GM13977 (cell line): ENCODE data around the gene IL1F10.

Source experiments
- DNase-seq: peaks from one replicate; pipeline ENCODE4 v3.0.0; 2012; ENCODE audit warnings: low spot score
- CTCF ChIP-seq: IDR thresholded peaks from 2 replicates; pipeline ENCODE4 v1.5.1; 2012; ENCODE audit warnings: mild to moderate bottlenecking, control low read depth; ENCODE audit not compliant: insufficient read depth; ENCODE audit errors: extremely low read depth, missing control alignments
- in situ Hi-C: fragments of 300-500 bp; cut with MboI; formaldehyde crosslinking; loops from one replicate; pipeline ENCODE4 v1.12.0; 2022; ENCODE audit warnings: low sequenced_read_pairs, low pct_unique_long_range_greater_than_20kb, mixed read lengths, inconsistent platforms; ENCODE audit not compliant: unreplicated experiment

The IL1F10 gene

GRCh38 chr2:113076954-113077669 lies 9.3 kb downstream of the IL1F10 start:
- no peak for TF ChIP-seq CTCF
- in situ Hi-C loops = no loop called here

GRCh38 chr2:113077921-113078320 lies 10.2 kb downstream of the IL1F10 start:
- in situ Hi-C loops = no loop called here
- no peak for TF ChIP-seq CTCF
- DNase-seq = no peak

More at GRCh38 chr2:113076954-113077669, 9.3 kb downstream of the IL1F10 start:
- DNase-seq = no peak

GRCh38 chr2:113078350-113078839 lies 10.6 kb downstream of the IL1F10 start:
- TF ChIP-seq CTCF = no peak
- no peak for DNase-seq
- in situ Hi-C loops = no loop called here

DNA sequence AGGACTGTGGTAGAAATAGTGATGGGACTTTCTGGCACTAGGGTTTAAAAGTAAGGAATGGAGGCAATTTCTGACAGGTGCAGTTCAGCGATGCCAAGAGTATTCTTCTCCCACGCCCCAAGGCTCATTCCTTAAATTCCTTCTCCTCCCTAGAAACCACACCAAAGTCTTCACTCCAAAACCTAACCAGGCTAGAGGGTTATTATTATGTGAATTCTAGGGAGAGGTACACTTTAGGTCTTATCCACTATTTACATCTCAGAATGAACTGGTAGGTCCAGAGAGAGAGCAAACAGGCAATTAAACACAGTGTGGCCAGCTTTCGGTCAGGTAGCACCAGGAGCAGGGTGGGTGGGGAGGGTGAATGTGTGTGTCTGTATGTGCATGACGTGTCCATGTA lies 11.4 kb downstream of the IL1F10 start:
- DNase-seq = no peak
- in situ Hi-C loops = no loop called here
- TF ChIP-seq CTCF = no peak

DNA sequence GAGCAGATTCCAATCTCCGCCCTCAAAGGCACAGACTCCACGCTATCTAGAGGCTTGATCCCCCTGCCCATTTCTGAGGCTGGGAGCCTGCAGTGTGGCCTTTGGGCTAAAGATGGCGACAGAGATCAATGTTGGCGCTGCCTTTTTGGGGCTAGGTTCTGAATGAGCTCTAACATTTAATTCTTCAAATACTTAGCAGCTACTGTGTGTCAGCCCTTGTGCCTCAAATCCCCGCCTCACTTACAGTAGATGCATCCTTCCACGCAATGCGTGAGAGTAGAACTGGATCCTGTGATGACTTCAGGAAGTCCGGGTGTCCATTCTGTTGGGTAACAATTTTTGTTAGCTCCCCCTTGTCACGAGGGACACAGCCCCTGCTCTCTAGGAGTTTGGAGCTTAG lies 12.4 kb downstream of the IL1F10 start:
- in situ Hi-C loops = loop anchor here (10.0 kb wide), 1 partner anchor 125 kb away; no protein-coding TSS in a partner anchor
- DNase-seq = peak; percentile 46

More for the DNA sequence above, 12.4 kb downstream of the IL1F10 start:
- peak; percentile 92 for TF ChIP-seq CTCF
